ENCODE results near the gene CASD1.

DNA sequence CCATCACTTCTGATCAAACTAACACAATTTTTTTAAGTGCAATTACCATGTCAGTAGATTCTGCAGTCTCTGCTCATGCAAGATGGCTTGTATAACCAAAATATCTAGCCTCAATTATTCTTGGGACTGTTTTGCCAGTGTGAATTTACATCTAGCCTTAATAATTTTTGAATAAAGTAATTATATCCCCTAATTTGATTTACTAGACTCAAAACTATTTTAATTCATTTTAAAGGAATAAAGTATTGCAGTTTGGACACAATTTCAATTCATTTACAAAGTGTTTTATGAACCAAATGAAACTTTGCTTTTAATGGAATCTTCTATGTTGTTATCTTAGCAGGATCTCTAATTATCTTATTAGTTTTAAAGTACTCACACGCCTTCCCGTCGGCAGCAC is 90.7 kb downstream of the CASD1 start:
- TF ChIP-seq, protein P1, sequence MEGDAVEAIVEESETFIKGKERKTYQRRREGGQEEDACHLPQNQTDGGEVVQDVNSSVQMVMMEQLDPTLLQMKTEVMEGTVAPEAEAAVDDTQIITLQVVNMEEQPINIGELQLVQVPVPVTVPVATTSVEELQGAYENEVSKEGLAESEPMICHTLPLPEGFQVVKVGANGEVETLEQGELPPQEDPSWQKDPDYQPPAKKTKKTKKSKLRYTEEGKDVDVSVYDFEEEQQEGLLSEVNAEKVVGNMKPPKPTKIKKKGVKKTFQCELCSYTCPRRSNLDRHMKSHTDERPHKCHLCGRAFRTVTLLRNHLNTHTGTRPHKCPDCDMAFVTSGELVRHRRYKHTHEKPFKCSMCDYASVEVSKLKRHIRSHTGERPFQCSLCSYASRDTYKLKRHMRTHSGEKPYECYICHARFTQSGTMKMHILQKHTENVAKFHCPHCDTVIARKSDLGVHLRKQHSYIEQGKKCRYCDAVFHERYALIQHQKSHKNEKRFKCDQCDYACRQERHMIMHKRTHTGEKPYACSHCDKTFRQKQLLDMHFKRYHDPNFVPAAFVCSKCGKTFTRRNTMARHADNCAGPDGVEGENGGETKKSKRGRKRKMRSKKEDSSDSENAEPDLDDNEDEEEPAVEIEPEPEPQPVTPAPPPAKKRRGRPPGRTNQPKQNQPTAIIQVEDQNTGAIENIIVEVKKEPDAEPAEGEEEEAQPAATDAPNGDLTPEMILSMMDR (IDR thresholded peaks at IDR 0.05; ENCODE audit: low read length), result no peak
- no peak for TF ChIP-seq EZH2phosphoT487 (IDR thresholded peaks at IDR 0.05; ENCODE audit: low read length)

All from MM.1S (cell line).